Activated CD8-positive, alpha-beta memory T cell treated with anti-CD3 and anti-CD28 coated beads, Interleukin-2, amount 50 U/mL, for 1 hour (primary cell): ENCODE data around the gene ERC2.

Experiments
- DNase-seq: peaks from one replicate; pipeline ENCODE4 v3.0.0-alpha.2; 2020; ENCODE audit errors: extremely low read depth

ERC2 gene

GRCh38 chr3:55620351-55621025 lies 847.8 kb downstream of the ERC2 start:
- DNase-seq = no peak

- DNase-seq = no peak
These were observed 849.0 kb downstream of the ERC2 start for GRCh38 chr3:55619046-55619808.

GRCh38 chr3:55617385-55617784 lies 850.9 kb downstream of the ERC2 start:
- no peak for DNase-seq

GRCh38 chr3:55616803-55617202 lies 851.5 kb downstream of the ERC2 start:
- DNase-seq = no peak

GRCh38 chr3:55615694-55616295 lies 852.5 kb downstream of the ERC2 start:
- DNase-seq = no peak

GRCh38 chr3:55615039-55615693 lies 853.1 kb downstream of the ERC2 start:
- no peak for DNase-seq

- DNase-seq = no peak
These were observed 857.1 kb downstream of the ERC2 start for GRCh38 chr3:55611121-55611520.

GRCh38 chr3:55609230-55609827 lies 858.9 kb downstream of the ERC2 start:
- DNase-seq = no peak

- no peak for DNase-seq
These were observed 859.8 kb downstream of the ERC2 start for GRCh38 chr3:55608301-55608937.

GRCh38 chr3:55607844-55608243 lies 860.4 kb downstream of the ERC2 start:
- no peak for DNase-seq

GRCh38 chr3:55607175-55607574 lies 861.1 kb downstream of the ERC2 start:
- DNase-seq = no peak

GRCh38 chr3:55605443-55606236 lies 862.6 kb downstream of the ERC2 start:
- no peak for DNase-seq

GRCh38 chr3:55604846-55605245 lies 863.4 kb downstream of the ERC2 start:
- DNase-seq = no peak

GRCh38 chr3:55604402-55604801 lies 863.9 kb downstream of the ERC2 start:
- DNase-seq = no peak

- DNase-seq = no peak
These were observed 866.7 kb downstream of the ERC2 start for GRCh38 chr3:55601366-55602080.

GRCh38 chr3:55598224-55598623 lies 870.0 kb downstream of the ERC2 start:
- no peak for DNase-seq

- no peak for DNase-seq
These were observed 870.6 kb downstream of the ERC2 start for GRCh38 chr3:55597641-55598040.

- DNase-seq = no peak
These were observed 872.1 kb downstream of the ERC2 start for GRCh38 chr3:55596212-55596611.

GRCh38 chr3:55595420-55595819 lies 872.8 kb downstream of the ERC2 start:
- no peak for DNase-seq

- no peak for DNase-seq
These were observed 875.7 kb downstream of the ERC2 start for GRCh38 chr3:55592572-55592971.
